Panc1 (cell line): ENCODE data around the gene GDPD5.

Source experiments
- POLR2AphosphoS5 ChIP-seq: IDR thresholded peaks from 2 replicates; pipeline ENCODE4 v1.6.1; 2012; ENCODE audit warnings: mild to moderate bottlenecking, low read depth, low read length, moderate library complexity
- SIN3A ChIP-seq: IDR thresholded peaks from 2 replicates; pipeline ENCODE4 v1.6.1; 2012; ENCODE audit warnings: low read depth, mild to moderate bottlenecking, low read length, moderate library complexity, borderline replicate concordance; ENCODE audit not compliant: insufficient read depth
- TF ChIP-seq, protein P1 (sequence below): fragments of 450-650 bp; IDR thresholded peaks from 2 replicates; pipeline ENCODE4 v1.5.1; 2017; ENCODE audit warnings: mild to moderate bottlenecking
- TF ChIP-seq, protein P2 (sequence below), 2 experiments: IDR thresholded peaks; 2 replicates each; pipeline ENCODE4 v1.6.1; 2011 to 2012; ENCODE audit warnings: low read depth in 2 of 2, control low read depth in 1 of 2, low read length in 1 of 2, mild to moderate bottlenecking in 1 of 2, moderate library complexity in 1 of 2; ENCODE audit not compliant: insufficient read depth in 1 of 2

DNA sequence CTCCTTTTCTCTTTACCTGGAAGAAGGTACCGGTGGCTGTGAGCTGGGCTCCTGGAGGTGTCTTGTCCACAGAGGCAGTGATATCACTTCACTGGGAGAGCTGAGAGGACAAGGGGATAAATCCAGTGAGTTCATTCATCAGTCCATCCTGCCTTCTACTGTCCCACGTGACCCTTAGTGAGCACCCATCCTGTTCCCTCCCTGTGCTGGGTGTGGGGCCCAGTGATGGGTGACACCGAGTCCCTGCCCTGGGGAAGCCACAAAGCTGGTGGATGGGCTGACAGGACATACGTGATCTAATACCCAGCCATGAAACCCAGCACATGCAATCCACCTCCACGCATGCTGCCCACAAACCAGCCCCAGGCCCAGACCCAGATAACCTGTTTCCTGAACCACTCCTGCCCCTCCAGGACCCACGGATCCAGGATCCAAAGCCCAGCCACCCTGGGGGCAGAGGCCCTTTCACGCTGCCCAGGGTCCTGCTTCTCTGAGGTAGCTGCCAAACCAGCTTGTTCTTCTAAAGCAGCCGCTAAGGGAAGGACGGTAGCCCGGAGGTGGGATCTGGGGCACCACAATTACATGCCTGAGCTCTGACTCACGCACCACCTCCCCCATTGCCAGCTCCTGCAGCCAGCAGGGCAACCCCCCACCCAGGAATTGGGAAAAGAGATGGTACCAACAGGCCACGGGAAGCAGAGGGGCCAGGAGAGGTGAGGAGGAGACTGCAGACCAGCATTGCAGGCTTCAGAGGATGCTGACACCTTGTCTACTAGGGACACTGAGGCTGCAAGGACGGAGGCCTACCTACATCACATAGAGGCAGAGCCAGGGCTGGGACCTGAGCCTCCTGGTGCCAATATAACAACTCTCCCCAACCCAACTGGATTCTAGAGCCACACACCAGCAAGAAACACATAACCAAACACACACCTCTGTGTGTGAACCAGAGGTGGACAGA is 35.2 kb downstream of the GDPD5 start:
- TF ChIP-seq, protein P1, sequence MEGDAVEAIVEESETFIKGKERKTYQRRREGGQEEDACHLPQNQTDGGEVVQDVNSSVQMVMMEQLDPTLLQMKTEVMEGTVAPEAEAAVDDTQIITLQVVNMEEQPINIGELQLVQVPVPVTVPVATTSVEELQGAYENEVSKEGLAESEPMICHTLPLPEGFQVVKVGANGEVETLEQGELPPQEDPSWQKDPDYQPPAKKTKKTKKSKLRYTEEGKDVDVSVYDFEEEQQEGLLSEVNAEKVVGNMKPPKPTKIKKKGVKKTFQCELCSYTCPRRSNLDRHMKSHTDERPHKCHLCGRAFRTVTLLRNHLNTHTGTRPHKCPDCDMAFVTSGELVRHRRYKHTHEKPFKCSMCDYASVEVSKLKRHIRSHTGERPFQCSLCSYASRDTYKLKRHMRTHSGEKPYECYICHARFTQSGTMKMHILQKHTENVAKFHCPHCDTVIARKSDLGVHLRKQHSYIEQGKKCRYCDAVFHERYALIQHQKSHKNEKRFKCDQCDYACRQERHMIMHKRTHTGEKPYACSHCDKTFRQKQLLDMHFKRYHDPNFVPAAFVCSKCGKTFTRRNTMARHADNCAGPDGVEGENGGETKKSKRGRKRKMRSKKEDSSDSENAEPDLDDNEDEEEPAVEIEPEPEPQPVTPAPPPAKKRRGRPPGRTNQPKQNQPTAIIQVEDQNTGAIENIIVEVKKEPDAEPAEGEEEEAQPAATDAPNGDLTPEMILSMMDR, result no peak
- TF ChIP-seq, protein P2, sequence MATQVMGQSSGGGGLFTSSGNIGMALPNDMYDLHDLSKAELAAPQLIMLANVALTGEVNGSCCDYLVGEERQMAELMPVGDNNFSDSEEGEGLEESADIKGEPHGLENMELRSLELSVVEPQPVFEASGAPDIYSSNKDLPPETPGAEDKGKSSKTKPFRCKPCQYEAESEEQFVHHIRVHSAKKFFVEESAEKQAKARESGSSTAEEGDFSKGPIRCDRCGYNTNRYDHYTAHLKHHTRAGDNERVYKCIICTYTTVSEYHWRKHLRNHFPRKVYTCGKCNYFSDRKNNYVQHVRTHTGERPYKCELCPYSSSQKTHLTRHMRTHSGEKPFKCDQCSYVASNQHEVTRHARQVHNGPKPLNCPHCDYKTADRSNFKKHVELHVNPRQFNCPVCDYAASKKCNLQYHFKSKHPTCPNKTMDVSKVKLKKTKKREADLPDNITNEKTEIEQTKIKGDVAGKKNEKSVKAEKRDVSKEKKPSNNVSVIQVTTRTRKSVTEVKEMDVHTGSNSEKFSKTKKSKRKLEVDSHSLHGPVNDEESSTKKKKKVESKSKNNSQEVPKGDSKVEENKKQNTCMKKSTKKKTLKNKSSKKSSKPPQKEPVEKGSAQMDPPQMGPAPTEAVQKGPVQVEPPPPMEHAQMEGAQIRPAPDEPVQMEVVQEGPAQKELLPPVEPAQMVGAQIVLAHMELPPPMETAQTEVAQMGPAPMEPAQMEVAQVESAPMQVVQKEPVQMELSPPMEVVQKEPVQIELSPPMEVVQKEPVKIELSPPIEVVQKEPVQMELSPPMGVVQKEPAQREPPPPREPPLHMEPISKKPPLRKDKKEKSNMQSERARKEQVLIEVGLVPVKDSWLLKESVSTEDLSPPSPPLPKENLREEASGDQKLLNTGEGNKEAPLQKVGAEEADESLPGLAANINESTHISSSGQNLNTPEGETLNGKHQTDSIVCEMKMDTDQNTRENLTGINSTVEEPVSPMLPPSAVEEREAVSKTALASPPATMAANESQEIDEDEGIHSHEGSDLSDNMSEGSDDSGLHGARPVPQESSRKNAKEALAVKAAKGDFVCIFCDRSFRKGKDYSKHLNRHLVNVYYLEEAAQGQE (IDR thresholded peaks at IDR 0.05; ENCODE audit: insufficient read depth in 1 of 2, low read depth in 2 of 2, low read length in 1 of 2), result no peak
- no peak for TF ChIP-seq POLR2AphosphoS5
- TF ChIP-seq SIN3A, result no peak
